GM12891 (cell line): ENCODE results near the gene THUMPD3.

Experiments used
- PAX5 ChIP-seq: IDR thresholded peaks from 2 replicates; pipeline ENCODE4 v1.6.1; 2011; ENCODE audit warnings: low read length, moderate library complexity, mild to moderate bottlenecking; ENCODE audit not compliant: insufficient read depth, severe bottlenecking
- POLR2A ChIP-seq: IDR thresholded peaks from 2 replicates; pipeline ENCODE4 v1.6.1; 2011; ENCODE audit warnings: low read depth, low read length, control low read depth
- POLR2AphosphoS5 ChIP-seq: IDR thresholded peaks from 2 replicates; pipeline ENCODE4 v1.6.1; 2011; ENCODE audit warnings: low read depth, low read length, control low read depth
- SPI1 ChIP-seq: IDR thresholded peaks from 2 replicates; pipeline ENCODE4 v1.6.1; 2011; ENCODE audit warnings: low read depth, low read length, control low read depth
- TAF1 ChIP-seq: IDR thresholded peaks from 2 replicates; pipeline ENCODE4 v1.6.1; 2011; ENCODE audit warnings: low read depth, low read length, control low read depth

- TF ChIP-seq POLR2AphosphoS5 = no peak
- TF ChIP-seq POLR2A = no peak
- TF ChIP-seq TAF1 = no peak
- no peak for TF ChIP-seq SPI1
- no peak for TF ChIP-seq PAX5
Measured at GRCh38 chr3:9420850-9421549, 58.1 kb downstream of the THUMPD3 start.
